Measurements from ENCODE around the gene DDA1.

The DDA1 gene

GRCh38 chr19:17337675-17338432, 28.5 kb downstream of the DDA1 start (continued):
- TF ChIP-seq ZNF704 (tag by site-specific recombination; IDR thresholded peaks at IDR 0.05) (no peak), ZNF18 (tag by site-specific recombination; IDR thresholded peaks at IDR 0.05) (no peak), ZBTB26 (tag by site-specific recombination; optimal IDR thresholded peaks at IDR 0.05) (peak; percentile 80), HOXC10 (CRISPR knock-in tag; IDR thresholded peaks at IDR 0.05) (no peak; the same call in 1 of the 2 replicates), ZNF37A (tag by site-specific recombination; IDR thresholded peaks at IDR 0.05) (no peak; the same call in 1 of the 2 replicates), ZNF610 (tag by site-specific recombination; IDR thresholded peaks at IDR 0.05; ENCODE audit: borderline replicate concordance) (0 out of 2 replicates have a peak, but pooled peaks have one; percentile 15), ZNF335 (tag by site-specific recombination; conservative IDR thresholded peaks at IDR 0.05) (peak; percentile 87), KLF7 (tag by site-specific recombination; IDR thresholded peaks at IDR 0.05; ENCODE audit: borderline replicate concordance) (0 out of 2 replicates have a peak, but pooled peaks have one; percentile 25), ZNF747 (tag by site-specific recombination; IDR thresholded peaks at IDR 0.05) (no peak), ZNF623 (tag by site-specific recombination; IDR thresholded peaks at IDR 0.05) (0 out of 2 replicates have a peak, but pooled peaks have one; percentile 15)

DNA sequence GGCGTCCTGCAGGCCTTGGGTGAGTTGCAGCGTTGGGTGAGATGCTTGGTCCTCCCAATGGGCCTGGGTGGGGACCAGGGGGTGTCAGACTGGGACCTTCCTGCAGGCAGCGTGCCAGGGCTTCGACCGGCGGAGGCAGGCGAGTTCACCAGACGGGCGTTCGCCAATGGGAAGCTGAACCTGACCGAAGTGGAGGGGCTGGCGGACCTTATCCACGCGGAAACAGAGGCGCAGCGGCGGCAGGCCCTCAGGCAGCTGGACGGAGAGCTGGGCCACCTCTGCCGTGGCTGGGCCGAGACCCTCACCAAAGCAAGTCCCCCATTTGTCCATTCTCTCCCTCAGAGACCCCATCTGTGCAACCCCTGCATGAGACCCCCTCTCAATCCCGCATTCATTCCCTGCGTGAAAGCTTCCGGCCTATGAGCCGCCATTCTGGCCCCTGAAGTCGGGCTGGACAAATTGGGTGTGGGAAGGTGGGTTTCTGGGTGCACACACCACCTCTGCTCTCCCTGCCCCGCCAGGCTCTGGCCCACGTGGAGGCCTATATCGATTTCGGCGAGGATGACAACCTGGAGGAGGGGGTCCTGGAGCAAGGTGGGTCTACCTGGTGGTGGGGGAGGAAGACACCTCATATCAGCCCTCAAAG, 29.2 kb downstream of the DDA1 start:
- POLR2A ChIA-PET = interaction anchor here (0.7 to 0.9 kb wide), 2 partner anchors 29 to 169 kb away, joined by 3 to 4 read pairs; partner anchors contain the start of gene DDA1
- H3K4me1 ChIP-seq (ENCODE audit: control insufficient read depth, insufficient read depth, low read length) = peaks cover 8% of the 10 kb centered on the region
- H3K36me3 ChIP-seq (ENCODE audit: control insufficient read depth in 2 of 2, insufficient read depth in 1 of 2, low read length in 2 of 2) = peaks cover 0 to 28% of the 10 kb centered on the region in 2 experiments; a peak in 2 of 3 replicates
- no peaks in the 10 kb centered on the region for H3K9me3 ChIP-seq (ENCODE audit: control insufficient read depth, insufficient read depth, low read depth, low read length)
- no peak overlapping the region; the same call in 1 of the 2 replicates for H3K27ac ChIP-seq (ENCODE audit: extremely low read depth, low read depth, low read length)
- peak overlapping the region; percentile 46 for H3K4me3 ChIP-seq (ENCODE audit: low read depth, low read length)
- CTCF ChIA-PET = interaction anchor here (0.6 to 1.2 kb wide), 3 partner anchors 52 to 157 kb away, joined by 3 to 5 read pairs (median 4); no protein-coding TSS in a partner anchor
- TF ChIP-seq ZNF175 (tag by site-specific recombination; IDR thresholded peaks at IDR 0.05) = no peak
- no peak for TF ChIP-seq ZFP41 (tag by site-specific recombination; IDR thresholded peaks at IDR 0.05; ENCODE audit: borderline replicate concordance)
- TF ChIP-seq ZBTB7A (tag by site-specific recombination; IDR thresholded peaks at IDR 0.05; ENCODE audit: low read depth) = peak; percentile 12; the same call in 1 of the 2 replicates
- TF ChIP-seq ZNF664 (tag by site-specific recombination; IDR thresholded peaks at IDR 0.05) = no peak
- no peak for TF ChIP-seq GLIS2 (tag by site-specific recombination; IDR thresholded peaks at IDR 0.05)
- TF ChIP-seq BCL11B (tag by site-specific recombination; IDR thresholded peaks at IDR 0.05; ENCODE audit: low read depth) = 0 out of 2 replicates have a peak, but pooled peaks have one; percentile 15
- no peak for TF ChIP-seq PRDM6 (tag by site-specific recombination; IDR thresholded peaks at IDR 0.05)
- TF ChIP-seq, protein P1, sequence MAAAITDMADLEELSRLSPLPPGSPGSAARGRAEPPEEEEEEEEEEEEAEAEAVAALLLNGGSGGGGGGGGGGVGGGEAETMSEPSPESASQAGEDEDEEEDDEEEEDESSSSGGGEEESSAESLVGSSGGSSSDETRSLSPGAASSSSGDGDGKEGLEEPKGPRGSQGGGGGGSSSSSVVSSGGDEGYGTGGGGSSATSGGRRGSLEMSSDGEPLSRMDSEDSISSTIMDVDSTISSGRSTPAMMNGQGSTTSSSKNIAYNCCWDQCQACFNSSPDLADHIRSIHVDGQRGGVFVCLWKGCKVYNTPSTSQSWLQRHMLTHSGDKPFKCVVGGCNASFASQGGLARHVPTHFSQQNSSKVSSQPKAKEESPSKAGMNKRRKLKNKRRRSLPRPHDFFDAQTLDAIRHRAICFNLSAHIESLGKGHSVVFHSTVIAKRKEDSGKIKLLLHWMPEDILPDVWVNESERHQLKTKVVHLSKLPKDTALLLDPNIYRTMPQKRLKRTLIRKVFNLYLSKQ (tag by site-specific recombination; IDR thresholded peaks at IDR 0.05; ENCODE audit: borderline replicate concordance) = no peak
- no peak for TF ChIP-seq ZNF366 (tag by site-specific recombination; conservative IDR thresholded peaks at IDR 0.05)
- TF ChIP-seq ZNF23 (tag by site-specific recombination; IDR thresholded peaks at IDR 0.05; ENCODE audit: borderline replicate concordance) = no peak
- TF ChIP-seq ZFP69B (tag by site-specific recombination; IDR thresholded peaks at IDR 0.05) = no peak
- TF ChIP-seq ZNF2 (tag by site-specific recombination; IDR thresholded peaks at IDR 0.05) = no peak
- TF ChIP-seq ZNF202 (tag by site-specific recombination; IDR thresholded peaks at IDR 0.05; ENCODE audit: borderline replicate concordance) = no peak
- no peak for TF ChIP-seq OSR2 (tag by site-specific recombination; IDR thresholded peaks at IDR 0.05)
- TF ChIP-seq ZNF311 (tag by site-specific recombination; IDR thresholded peaks at IDR 0.05; ENCODE audit: borderline replicate concordance) = no peak
- TF ChIP-seq ZNF391 (tag by site-specific recombination; IDR thresholded peaks at IDR 0.05; ENCODE audit: borderline replicate concordance, low read depth) = 0 out of 2 replicates have a peak, but pooled peaks have one; percentile 13
- TF ChIP-seq ZNF596 (tag by site-specific recombination; IDR thresholded peaks at IDR 0.05) = no peak
- TF ChIP-seq ZFHX2 (tag by site-specific recombination; conservative IDR thresholded peaks at IDR 0.05) = 0 out of 2 replicates have a peak, but pooled peaks have one; percentile 2

Measured in HEK293 (cell line).